Coronary artery (tissue), 2 donors: ENCODE measurements around the gene C14orf93.

Source experiments
- DNase-seq: peaks from one replicate; pipeline ENCODE4 v3.0.0-alpha.2; 2017; ENCODE audit warnings: low spot score
- H3K27ac ChIP-seq, 2 donors: fragments of 200-600 bp; sonication (generic); one replicate each; pipeline ENCODE4 v1.5.1; 2016 to 2019
- H3K4me3 ChIP-seq: fragments of 200-600 bp; sonication (generic); 2 replicates; pipeline ENCODE4 v1.5.1; 2016; ENCODE audit warnings: mild to moderate bottlenecking, moderate library complexity
- CTCF ChIP-seq: fragments of 200-600 bp; sonication (generic); IDR thresholded peaks from one replicate; pipeline ENCODE4 v1.5.1; 2019; ENCODE audit warnings: antibody characterized with exemption

C14orf93 gene

GRCh38 chr14:23024612-23025075 is 14.7 kb upstream of the C14orf93 start:
- Histone ChIP-seq H3K27ac (no peak overlapping the region), H3K4me3 (no peak overlapping the region)
- TF ChIP-seq CTCF: no peak
- DNase-seq: no peak

DNA sequence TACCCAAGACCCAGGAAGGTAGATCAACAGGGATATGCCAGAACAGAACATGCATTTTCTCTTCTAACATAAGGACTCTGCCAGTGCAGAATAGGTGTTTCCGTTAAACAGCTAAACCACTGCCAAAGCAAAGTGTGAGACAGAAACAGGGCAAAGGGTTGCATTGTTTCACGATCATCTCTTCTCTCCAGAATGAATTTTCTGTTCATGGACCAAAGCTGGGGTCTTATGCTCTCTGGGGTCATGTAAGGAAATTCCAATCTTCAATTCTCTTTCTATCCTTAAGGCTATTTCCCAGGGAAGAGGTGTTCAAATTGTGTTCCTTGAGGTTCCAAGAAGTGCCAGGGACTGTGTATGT is 13.8 kb upstream of the C14orf93 start:
- Histone ChIP-seq H3K27ac (no peak overlapping the region), H3K4me3 (no peak overlapping the region)
- DNase-seq: no peak
- TF ChIP-seq CTCF: no peak

DNA sequence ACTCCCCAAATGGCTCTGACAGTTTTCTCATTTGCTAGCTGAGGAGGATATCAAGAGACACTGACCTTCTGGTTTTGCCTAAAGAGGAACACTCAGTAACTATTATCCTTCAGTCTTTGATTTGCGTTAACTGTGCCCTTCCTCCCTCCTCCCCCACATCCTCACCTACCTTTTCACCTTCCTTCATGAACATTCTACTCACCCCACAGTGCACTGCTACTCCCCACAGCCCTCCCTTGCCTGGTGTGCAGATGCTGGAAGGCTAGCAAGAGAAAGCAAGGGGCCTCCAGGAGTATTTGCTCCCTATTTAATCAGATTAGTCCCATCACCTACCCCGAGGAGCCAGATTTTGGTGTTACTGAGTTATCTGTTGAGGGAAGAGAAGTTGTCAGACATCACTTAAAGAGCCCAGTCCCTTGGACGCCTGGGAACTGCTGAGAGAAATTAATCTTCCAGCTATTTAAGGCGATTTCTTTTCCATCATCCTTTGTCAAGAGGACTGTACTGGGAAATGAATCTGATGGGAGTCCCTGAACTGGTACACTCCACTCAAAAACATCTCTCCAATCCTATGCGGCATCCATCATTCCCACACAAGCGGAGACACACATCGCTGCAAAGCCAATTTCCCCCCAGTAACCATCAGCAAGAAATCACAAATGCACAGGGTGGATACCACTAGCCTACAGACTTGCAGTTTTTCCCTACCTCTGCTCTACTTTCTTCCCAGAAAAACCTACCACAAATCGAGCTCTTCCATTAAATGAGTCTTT is 13.3 kb upstream of the C14orf93 start:
- no peak for TF ChIP-seq CTCF
- Histone ChIP-seq H3K4me3 (no peak overlapping the region), H3K27ac (no peak overlapping the region)
- DNase-seq: no peak

GRCh38 chr14:23021889-23022442 is 12.0 kb upstream of the C14orf93 start:
- DNase-seq: no peak
- H3K27ac ChIP-seq: no peak overlapping the region
- H3K4me3 ChIP-seq: no peak overlapping the region
- TF ChIP-seq CTCF: no peak

- DNase-seq: no peak
- H3K4me3 ChIP-seq: no peak overlapping the region
- no peak overlapping the region for H3K27ac ChIP-seq
- TF ChIP-seq CTCF: no peak
Observed at GRCh38 chr14:23021434-23021833, 11.5 kb upstream of the C14orf93 start.

DNA sequence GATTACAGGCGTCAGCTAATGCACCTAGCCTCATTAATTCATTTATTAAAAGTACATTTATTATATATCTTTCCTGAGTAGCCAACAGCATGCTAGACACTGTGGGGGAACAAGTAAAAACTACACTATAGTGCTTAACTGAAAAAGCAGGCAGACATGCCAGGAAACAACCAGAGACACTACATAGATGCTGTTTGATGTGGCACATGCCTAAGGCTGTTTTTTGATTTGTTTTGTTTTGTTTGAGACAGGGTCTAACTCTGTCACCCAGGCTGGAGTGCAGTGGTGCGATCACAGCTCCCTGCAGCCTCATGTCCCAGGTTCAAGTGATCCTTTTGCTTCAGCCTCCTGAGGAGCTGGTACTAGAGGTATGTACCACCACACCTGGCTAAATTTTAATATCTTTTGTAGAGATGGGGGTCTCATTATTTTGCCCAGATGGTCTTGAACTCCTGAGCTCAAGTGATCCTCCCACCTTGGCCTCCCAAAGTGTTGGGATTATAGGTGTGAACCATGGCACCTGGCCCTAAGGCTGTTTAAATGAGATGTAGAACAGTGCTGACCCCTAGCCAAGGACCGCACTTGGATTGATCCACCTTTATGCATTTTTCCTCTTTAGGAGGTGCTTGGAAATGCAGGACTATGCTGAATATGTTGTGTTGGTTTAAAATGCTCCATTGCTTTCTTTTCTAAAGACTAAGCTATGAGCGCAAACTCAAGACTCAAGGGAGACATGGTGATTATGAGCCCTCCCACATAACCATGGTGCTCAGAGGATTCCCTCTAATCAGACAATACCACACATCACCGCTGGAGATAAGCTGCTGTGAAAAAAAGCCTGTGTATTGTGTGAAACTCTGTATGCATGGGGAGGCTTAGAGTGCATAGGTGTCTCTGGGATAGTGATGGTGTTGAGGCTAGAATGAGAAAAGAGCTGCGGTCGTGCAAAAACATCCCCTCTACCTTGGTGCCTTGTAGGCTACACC is 10.5 kb upstream of the C14orf93 start:
- no peak for TF ChIP-seq CTCF
- no peak for DNase-seq
- H3K4me3 ChIP-seq: no peak overlapping the region
- no peak overlapping the region for H3K27ac ChIP-seq
